ENCODE data around the gene MCCC1.

DNA sequence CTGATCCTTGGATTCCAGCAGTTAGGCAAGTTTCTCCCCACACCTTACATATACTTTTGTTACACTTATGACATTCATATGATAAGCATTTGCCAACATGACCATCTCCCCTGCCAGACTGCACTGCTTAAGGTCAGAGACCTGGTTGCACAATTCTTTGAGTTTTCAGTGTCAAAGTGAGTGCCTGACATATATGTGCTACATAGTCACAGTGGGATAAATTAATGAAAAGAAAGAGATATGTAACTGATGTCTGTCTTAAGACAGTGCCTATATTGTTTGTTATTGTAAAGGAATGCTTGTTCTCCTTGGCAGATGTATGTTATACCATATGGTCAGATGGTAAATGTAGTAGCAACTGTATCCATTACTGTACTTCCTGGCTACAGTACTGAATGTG, 115.4 kb downstream of the MCCC1 start:
- TF ChIP-seq YEATS2 (CRISPR knock-in tag; IDR thresholded peaks at IDR 0.05; ENCODE audit: borderline replicate concordance) (no peak), JUND (CRISPR knock-in tag; IDR thresholded peaks at IDR 0.05) (no peak), CCDC6 (CRISPR knock-in tag; IDR thresholded peaks at IDR 0.05) (no peak), ZNF841 (CRISPR knock-in tag; IDR thresholded peaks at IDR 0.05; ENCODE audit: borderline replicate concordance) (no peak), POLR2A (IDR thresholded peaks at IDR 0.05; ENCODE audit: insufficient read depth in 1 of 2, low read depth in 2 of 2, low read length in 2 of 2) (no peak), ZFX (CRISPR knock-in tag; IDR thresholded peaks at IDR 0.05; ENCODE audit: low read depth) (no peak), CBX1 (IDR thresholded peaks at IDR 0.05; ENCODE audit: low read depth) (no peak), ZZZ3 (CRISPR knock-in tag; IDR thresholded peaks at IDR 0.05; ENCODE audit: borderline replicate concordance) (no peak), ZNF761 (CRISPR knock-in tag; conservative IDR thresholded peaks at IDR 0.05) (no peak)
- TF ChIP-seq, protein P1, sequence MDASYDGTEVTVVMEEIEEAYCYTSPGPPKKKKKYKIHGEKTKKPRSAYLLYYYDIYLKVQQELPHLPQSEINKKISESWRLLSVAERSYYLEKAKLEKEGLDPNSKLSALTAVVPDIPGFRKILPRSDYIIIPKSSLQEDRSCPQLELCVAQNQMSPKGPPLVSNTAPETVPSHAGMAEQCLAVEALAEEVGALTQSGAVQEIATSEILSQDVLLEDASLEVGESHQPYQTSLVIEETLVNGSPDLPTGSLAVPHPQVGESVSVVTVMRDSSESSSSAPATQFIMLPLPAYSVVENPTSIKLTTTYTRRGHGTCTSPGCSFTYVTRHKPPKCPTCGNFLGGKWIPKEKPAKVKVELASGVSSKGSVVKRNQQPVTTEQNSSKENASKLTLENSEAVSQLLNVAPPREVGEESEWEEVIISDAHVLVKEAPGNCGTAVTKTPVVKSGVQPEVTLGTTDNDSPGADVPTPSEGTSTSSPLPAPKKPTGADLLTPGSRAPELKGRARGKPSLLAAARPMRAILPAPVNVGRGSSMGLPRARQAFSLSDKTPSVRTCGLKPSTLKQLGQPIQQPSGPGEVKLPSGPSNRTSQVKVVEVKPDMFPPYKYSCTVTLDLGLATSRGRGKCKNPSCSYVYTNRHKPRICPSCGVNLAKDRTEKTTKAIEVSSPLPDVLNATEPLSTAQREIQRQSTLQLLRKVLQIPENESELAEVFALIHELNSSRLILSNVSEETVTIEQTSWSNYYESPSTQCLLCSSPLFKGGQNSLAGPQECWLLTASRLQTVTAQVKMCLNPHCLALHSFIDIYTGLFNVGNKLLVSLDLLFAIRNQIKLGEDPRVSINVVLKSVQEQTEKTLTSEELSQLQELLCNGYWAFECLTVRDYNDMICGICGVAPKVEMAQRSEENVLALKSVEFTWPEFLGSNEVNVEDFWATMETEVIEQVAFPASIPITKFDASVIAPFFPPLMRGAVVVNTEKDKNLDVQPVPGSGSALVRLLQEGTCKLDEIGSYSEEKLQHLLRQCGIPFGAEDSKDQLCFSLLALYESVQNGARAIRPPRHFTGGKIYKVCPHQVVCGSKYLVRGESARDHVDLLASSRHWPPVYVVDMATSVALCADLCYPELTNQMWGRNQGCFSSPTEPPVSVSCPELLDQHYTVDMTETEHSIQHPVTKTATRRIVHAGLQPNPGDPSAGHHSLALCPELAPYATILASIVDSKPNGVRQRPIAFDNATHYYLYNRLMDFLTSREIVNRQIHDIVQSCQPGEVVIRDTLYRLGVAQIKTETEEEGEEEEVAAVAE (CRISPR knock-in tag; IDR thresholded peaks at IDR 0.05; ENCODE audit: borderline replicate concordance) = no peak
- TF ChIP-seq, protein P2, sequence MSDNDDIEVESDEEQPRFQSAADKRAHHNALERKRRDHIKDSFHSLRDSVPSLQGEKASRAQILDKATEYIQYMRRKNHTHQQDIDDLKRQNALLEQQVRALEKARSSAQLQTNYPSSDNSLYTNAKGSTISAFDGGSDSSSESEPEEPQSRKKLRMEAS (IDR thresholded peaks at IDR 0.05) = no peak

Measured in HepG2 (cell line).